ENCODE data around the gene TAT.

- peak in 5 of 6 experiments; percentile 15 to 47 (median 24) for TF ChIP-seq CTCF (IDR thresholded peaks at IDR 0.05)
- TF ChIP-seq POLR2A (IDR thresholded peaks at IDR 0.05), result no peak
These were observed 34.5 kb downstream of the TAT start for GRCh38 chr16:71542377-71542776.
